Kidney epithelial cell (primary cell): ENCODE data around the gene C17orf78. TPM values are rescaled to one million over a fixed set of nuclear protein-coding genes. Genes with fewer than 3 reads are reported as not detected.
A peak's percentile ranks its signal among the peaks of the same experiment; 100 is the strongest.
"Not testable (repeated sequence)": the region's sequence is repeated elsewhere in the genome, so short reads cannot be mapped to it uniquely, and the experiment has no call there.

ENCODE experiments used
- DNase-seq: peaks from one replicate; pipeline ENCODE4 v3.0.0-alpha.2; 2010; ENCODE audit warnings: low read depth
- H3K27me3 ChIP-seq: 2 replicates; pipeline ENCODE4 v1.6.0; 2011; ENCODE audit warnings: low read length; ENCODE audit not compliant: control insufficient read depth, insufficient read depth
- H3K36me3 ChIP-seq: 2 replicates; pipeline ENCODE4 v1.5.1; 2011; ENCODE audit warnings: low read length; ENCODE audit not compliant: control insufficient read depth, insufficient read depth
- H3K4me3 ChIP-seq: 2 replicates; pipeline ENCODE4 v1.5.1; 2011; ENCODE audit warnings: low read depth, mild to moderate bottlenecking, control low read depth, low read length
- CTCF ChIP-seq: IDR thresholded peaks from 2 replicates; pipeline ENCODE4 v1.5.1; 2011; ENCODE audit warnings: mild to moderate bottlenecking, moderate library complexity, low read length, control low read depth, inconsistent platforms; ENCODE audit not compliant: insufficient read depth, poor library complexity, severe bottlenecking
- total RNA-seq: library from RNA; depleted of rRNA; stranded (reverse); fragments of >200 nt; gene quantifications from 2 replicates; pipeline ENCODE4 v1.2.3, GENCODE V29; 2015

Gene C17orf78
- total RNA-seq, 1 donor from 2014 or later: not detected

- DNase-seq: no peak
- Histone ChIP-seq H3K4me3 (no peak overlapping the region), H3K27me3 (no peaks in the 10 kb centered on the region), H3K36me3 (peaks cover 1% of the 10 kb centered on the region)
- TF ChIP-seq CTCF: no peak
Observed at GRCh38 chr17:37344519-37344918, 31.3 kb upstream of the C17orf78 start.

- not testable (repeated sequence) for DNase-seq, H3K36me3 ChIP-seq, H3K4me3 ChIP-seq, H3K27me3 ChIP-seq
Observed at GRCh38 chr17:37346863-37347402, 28.9 kb upstream of the C17orf78 start.

GRCh38 chr17:37356796-37357569 is 18.8 kb upstream of the C17orf78 start:
- H3K36me3 ChIP-seq, H3K4me3 ChIP-seq, H3K27me3 ChIP-seq, DNase-seq: not testable (repeated sequence)

- no peak for DNase-seq
- no peak for TF ChIP-seq CTCF
- Histone ChIP-seq H3K36me3 (no peaks in the 10 kb centered on the region), H3K4me3 (peak overlapping the region; percentile 80), H3K27me3 (no peaks in the 10 kb centered on the region)
Observed at GRCh38 chr17:37358098-37358829, 17.5 kb upstream of the C17orf78 start.

GRCh38 chr17:37358830-37359681 is 16.7 kb upstream of the C17orf78 start:
- no peak for TF ChIP-seq CTCF
- H3K4me3 ChIP-seq: peak overlapping the region; percentile 80
- no peaks in the 10 kb centered on the region for H3K27me3 ChIP-seq
- H3K36me3 ChIP-seq: no peaks in the 10 kb centered on the region
- peak; percentile 77 for DNase-seq

- H3K27me3 ChIP-seq: no peaks in the 10 kb centered on the region
- TF ChIP-seq CTCF: no peak
- peak overlapping the region; percentile 38 for H3K4me3 ChIP-seq
- no peaks in the 10 kb centered on the region for H3K36me3 ChIP-seq
- no peak for DNase-seq
Observed at GRCh38 chr17:37359682-37360188, 16.1 kb upstream of the C17orf78 start.
